ENCODE results near the gene CHIT1.

DNA sequence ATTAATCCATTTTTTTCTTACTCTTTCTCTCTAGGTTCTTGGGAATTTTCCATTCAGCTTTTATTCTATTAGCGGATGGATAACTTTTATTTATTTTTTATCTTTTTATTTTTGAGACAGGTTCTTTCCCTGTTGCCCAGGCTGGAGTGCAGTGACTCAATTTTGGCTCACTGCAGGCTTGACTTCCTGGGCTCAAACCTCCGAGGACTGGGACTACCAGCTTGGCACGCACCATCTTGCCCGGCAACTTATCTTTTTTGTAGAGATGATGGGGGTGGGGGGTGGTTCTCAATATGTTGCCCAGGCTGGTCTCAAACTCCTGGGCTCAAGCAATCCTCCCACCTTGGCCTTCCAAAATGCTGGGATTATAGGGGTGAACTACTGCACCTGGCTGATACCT lies 36.1 kb upstream of the CHIT1 start:
- TF ChIP-seq TOX (CRISPR knock-in tag; IDR thresholded peaks at IDR 0.05; ENCODE audit: borderline replicate concordance): no peak
- no peak for TF ChIP-seq PATZ1 (CRISPR knock-in tag; IDR thresholded peaks at IDR 0.05; ENCODE audit: borderline replicate concordance)
- TF ChIP-seq, protein P1, sequence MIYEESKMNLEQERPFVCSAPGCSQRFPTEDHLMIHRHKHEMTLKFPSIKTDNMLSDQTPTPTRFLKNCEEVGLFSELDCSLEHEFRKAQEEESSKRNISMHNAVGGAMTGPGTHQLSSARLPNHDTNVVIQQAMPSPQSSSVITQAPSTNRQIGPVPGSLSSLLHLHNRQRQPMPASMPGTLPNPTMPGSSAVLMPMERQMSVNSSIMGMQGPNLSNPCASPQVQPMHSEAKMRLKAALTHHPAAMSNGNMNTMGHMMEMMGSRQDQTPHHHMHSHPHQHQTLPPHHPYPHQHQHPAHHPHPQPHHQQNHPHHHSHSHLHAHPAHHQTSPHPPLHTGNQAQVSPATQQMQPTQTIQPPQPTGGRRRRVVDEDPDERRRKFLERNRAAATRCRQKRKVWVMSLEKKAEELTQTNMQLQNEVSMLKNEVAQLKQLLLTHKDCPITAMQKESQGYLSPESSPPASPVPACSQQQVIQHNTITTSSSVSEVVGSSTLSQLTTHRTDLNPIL (CRISPR knock-in tag; IDR thresholded peaks at IDR 0.05; ENCODE audit: low read depth): no peak
- no peak for TF ChIP-seq ARNTL (CRISPR knock-in tag; IDR thresholded peaks at IDR 0.05; ENCODE audit: borderline replicate concordance, low read depth)
- TF ChIP-seq SNAI2 (CRISPR knock-in tag; IDR thresholded peaks at IDR 0.05): no peak
- TF ChIP-seq, protein P2, sequence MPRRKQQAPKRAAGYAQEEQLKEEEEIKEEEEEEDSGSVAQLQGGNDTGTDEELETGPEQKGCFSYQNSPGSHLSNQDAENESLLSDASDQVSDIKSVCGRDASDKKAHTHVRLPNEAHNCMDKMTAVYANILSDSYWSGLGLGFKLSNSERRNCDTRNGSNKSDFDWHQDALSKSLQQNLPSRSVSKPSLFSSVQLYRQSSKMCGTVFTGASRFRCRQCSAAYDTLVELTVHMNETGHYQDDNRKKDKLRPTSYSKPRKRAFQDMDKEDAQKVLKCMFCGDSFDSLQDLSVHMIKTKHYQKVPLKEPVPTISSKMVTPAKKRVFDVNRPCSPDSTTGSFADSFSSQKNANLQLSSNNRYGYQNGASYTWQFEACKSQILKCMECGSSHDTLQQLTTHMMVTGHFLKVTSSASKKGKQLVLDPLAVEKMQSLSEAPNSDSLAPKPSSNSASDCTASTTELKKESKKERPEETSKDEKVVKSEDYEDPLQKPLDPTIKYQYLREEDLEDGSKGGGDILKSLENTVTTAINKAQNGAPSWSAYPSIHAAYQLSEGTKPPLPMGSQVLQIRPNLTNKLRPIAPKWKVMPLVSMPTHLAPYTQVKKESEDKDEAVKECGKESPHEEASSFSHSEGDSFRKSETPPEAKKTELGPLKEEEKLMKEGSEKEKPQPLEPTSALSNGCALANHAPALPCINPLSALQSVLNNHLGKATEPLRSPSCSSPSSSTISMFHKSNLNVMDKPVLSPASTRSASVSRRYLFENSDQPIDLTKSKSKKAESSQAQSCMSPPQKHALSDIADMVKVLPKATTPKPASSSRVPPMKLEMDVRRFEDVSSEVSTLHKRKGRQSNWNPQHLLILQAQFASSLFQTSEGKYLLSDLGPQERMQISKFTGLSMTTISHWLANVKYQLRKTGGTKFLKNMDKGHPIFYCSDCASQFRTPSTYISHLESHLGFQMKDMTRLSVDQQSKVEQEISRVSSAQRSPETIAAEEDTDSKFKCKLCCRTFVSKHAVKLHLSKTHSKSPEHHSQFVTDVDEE (CRISPR knock-in tag; IDR thresholded peaks at IDR 0.05): no peak
- TF ChIP-seq ZC3H10 (CRISPR knock-in tag; IDR thresholded peaks at IDR 0.05): no peak
- TF ChIP-seq ZFP3 (CRISPR knock-in tag; IDR thresholded peaks at IDR 0.05): no peak
- TF ChIP-seq ZNF8 (CRISPR knock-in tag; IDR thresholded peaks at IDR 0.05): no peak
- no peak for TF ChIP-seq ESRRG (CRISPR knock-in tag; IDR thresholded peaks at IDR 0.05)
- TF ChIP-seq, protein P3, sequence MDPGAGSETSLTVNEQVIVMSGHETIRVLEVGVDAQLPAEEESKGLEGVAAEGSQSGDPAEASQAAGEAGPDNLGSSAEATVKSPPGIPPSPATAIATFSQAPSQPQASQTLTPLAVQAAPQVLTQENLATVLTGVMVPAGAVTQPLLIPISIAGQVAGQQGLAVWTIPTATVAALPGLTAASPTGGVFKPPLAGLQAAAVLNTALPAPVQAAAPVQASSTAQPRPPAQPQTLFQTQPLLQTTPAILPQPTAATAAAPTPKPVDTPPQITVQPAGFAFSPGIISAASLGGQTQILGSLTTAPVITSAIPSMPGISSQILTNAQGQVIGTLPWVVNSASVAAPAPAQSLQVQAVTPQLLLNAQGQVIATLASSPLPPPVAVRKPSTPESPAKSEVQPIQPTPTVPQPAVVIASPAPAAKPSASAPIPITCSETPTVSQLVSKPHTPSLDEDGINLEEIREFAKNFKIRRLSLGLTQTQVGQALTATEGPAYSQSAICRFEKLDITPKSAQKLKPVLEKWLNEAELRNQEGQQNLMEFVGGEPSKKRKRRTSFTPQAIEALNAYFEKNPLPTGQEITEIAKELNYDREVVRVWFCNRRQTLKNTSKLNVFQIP (CRISPR knock-in tag; IDR thresholded peaks at IDR 0.05; ENCODE audit: borderline replicate concordance, low read depth): no peak
- TF ChIP-seq, protein P4, sequence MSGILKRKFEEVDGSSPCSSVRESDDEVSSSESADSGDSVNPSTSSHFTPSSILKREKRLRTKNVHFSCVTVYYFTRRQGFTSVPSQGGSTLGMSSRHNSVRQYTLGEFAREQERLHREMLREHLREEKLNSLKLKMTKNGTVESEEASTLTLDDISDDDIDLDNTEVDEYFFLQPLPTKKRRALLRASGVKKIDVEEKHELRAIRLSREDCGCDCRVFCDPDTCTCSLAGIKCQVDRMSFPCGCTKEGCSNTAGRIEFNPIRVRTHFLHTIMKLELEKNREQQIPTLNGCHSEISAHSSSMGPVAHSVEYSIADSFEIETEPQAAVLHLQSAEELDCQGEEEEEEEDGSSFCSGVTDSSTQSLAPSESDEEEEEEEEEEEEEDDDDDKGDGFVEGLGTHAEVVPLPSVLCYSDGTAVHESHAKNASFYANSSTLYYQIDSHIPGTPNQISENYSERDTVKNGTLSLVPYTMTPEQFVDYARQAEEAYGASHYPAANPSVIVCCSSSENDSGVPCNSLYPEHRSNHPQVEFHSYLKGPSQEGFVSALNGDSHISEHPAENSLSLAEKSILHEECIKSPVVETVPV (CRISPR knock-in tag; IDR thresholded peaks at IDR 0.05): no peak
- no peak for TF ChIP-seq ZNF565 (CRISPR knock-in tag; conservative IDR thresholded peaks at IDR 0.05; ENCODE audit: low read depth)
- TF ChIP-seq ISL1 (CRISPR knock-in tag; IDR thresholded peaks at IDR 0.05): no peak
